Panc1 (cell line): Measurements from ENCODE around the gene GULP1. TPM values are rescaled to one million over a fixed set of nuclear protein-coding genes. Genes with fewer than 3 reads are reported as not detected.

ENCODE experiments used
- ATAC-seq: fragments of 200-7000 bp; cut with Tn5 transposase; 2 replicates; pipeline ENCODE4 v1.9.1; 2020; ENCODE audit warnings: mild to moderate bottlenecking, moderate library complexity
- BruUV-seq: library from RNA; stranded (reverse); fragments of 400-500 nt; replicated peaks from 2 replicates; lab custom pipeline; 2021; lab: Mats Ljungman, UMichigan
- CTCF ChIA-PET: fragments of 300-600 bp; sonication (Branson Sonifier 250); formaldehyde crosslinking; loops from one replicate; lab custom pipeline; 2022; ENCODE audit warnings: antibody characterized with exemption; lab: Charles Lee
- POLR2A ChIA-PET: fragments of 300-600 bp; sonication (Branson Sonifier 250); formaldehyde crosslinking; loops from one replicate; lab custom pipeline; 2022; ENCODE audit warnings: antibody characterized with exemption; lab: Charles Lee
- DNase-seq: peaks from one replicate; pipeline ENCODE4 v3.0.0-alpha.2; 2010; ENCODE audit warnings: low read depth, low spot score
- H3K27ac ChIP-seq: 2 replicates; pipeline ENCODE4 v1.5.1; 2011; ENCODE audit warnings: mild to moderate bottlenecking, low read length, inconsistent platforms
- H3K27me3 ChIP-seq: fragments of 200-500 bp; sonication (Bioruptor generic); 2 replicates; pipeline ENCODE4 v1.6.0; 2014; ENCODE audit warnings: low read length, inconsistent platforms; ENCODE audit not compliant: control insufficient read depth, insufficient read depth
- H3K36me3 ChIP-seq: fragments of 200-500 bp; sonication (Bioruptor generic); 2 replicates; pipeline ENCODE4 v1.5.1; 2014; ENCODE audit warnings: inconsistent platforms, mild to moderate bottlenecking, low read length, moderate library complexity; ENCODE audit not compliant: control insufficient read depth, insufficient read depth
- H3K4me1 ChIP-seq: 2 replicates; pipeline ENCODE4 v1.5.1; 2011; ENCODE audit warnings: inconsistent platforms, mild to moderate bottlenecking, low read length, moderate library complexity; ENCODE audit not compliant: control insufficient read depth, insufficient read depth
- H3K4me3 ChIP-seq, 2 experiments: 2 replicates each; pipeline ENCODE4 v1.5.1; 2011 to 2012; ENCODE audit warnings: low read depth in 2 of 2, low read length in 2 of 2, mild to moderate bottlenecking in 2 of 2, inconsistent platforms in 1 of 2, moderate library complexity in 1 of 2
- H3K9me3 ChIP-seq: fragments of 200-500 bp; sonication (Bioruptor generic); 2 replicates; pipeline ENCODE4 v1.5.1; 2014; ENCODE audit warnings: low read depth, mild to moderate bottlenecking, inconsistent platforms, low read length, moderate library complexity; ENCODE audit not compliant: control insufficient read depth, insufficient read depth
- POLR2AphosphoS5 ChIP-seq: IDR thresholded peaks from 2 replicates; pipeline ENCODE4 v1.6.1; 2012; ENCODE audit warnings: mild to moderate bottlenecking, low read depth, low read length, moderate library complexity
- SIN3A ChIP-seq: IDR thresholded peaks from 2 replicates; pipeline ENCODE4 v1.6.1; 2012; ENCODE audit warnings: low read depth, mild to moderate bottlenecking, low read length, moderate library complexity, borderline replicate concordance; ENCODE audit not compliant: insufficient read depth
- TCF7L2 ChIP-seq: IDR thresholded peaks from 2 replicates; pipeline ENCODE4 v1.6.1; 2011; ENCODE audit warnings: mild to moderate bottlenecking, low read depth, low read length, inconsistent platforms
- in situ Hi-C: cut with HindIII; loops from 2 replicates; pipeline ENCODE4 v1.10.0; 2016; ENCODE audit warnings: low sequenced_read_pairs, low pct_unique_long_range_greater_than_20kb
- intact Hi-C: fragments of 100-400 bp; cut with micrococcal nuclease; formaldehyde crosslinking; loops from one replicate; pipeline ENCODE4 v1.10.0; 2022; ENCODE audit not compliant: unreplicated experiment
- total RNA-seq: library from RNA; stranded (reverse); gene quantifications from one replicate; pipeline ENCODE4 v1.2.1, GENCODE V29; 2021; ENCODE audit not compliant: unreplicated experiment
- TF ChIP-seq, protein P1 (sequence below): fragments of 450-650 bp; IDR thresholded peaks from 2 replicates; pipeline ENCODE4 v1.5.1; 2017; ENCODE audit warnings: mild to moderate bottlenecking
- TF ChIP-seq, protein P2 (sequence below), 2 experiments: IDR thresholded peaks; 2 replicates each; pipeline ENCODE4 v1.6.1; 2011 to 2012; ENCODE audit warnings: low read depth in 2 of 2, control low read depth in 1 of 2, low read length in 1 of 2, mild to moderate bottlenecking in 1 of 2, moderate library complexity in 1 of 2; ENCODE audit not compliant: insufficient read depth in 1 of 2

The GULP1 gene
- total RNA-seq, 1 experiment from 2014 or later, result 51.5 TPM

DNA sequence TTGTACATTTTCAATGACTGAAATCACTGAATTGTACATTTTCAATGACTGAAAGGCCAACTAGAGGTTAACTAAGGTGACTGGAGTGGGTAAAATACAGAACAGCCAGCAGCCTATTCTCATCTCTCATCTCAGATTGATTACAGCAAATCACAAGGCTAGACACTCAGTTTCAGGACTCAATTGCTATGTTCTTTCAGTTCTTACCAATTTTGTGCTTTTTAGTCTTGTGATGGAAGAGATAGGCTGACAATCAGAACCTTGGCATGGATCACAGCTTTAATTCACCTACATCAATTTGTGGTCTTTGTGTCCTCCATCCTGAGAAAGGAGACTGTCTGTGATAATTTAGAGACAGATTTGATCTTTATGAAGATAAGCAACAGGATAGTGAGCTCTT, 124.7 kb downstream of the GULP1 start:
- TF ChIP-seq, protein P1, sequence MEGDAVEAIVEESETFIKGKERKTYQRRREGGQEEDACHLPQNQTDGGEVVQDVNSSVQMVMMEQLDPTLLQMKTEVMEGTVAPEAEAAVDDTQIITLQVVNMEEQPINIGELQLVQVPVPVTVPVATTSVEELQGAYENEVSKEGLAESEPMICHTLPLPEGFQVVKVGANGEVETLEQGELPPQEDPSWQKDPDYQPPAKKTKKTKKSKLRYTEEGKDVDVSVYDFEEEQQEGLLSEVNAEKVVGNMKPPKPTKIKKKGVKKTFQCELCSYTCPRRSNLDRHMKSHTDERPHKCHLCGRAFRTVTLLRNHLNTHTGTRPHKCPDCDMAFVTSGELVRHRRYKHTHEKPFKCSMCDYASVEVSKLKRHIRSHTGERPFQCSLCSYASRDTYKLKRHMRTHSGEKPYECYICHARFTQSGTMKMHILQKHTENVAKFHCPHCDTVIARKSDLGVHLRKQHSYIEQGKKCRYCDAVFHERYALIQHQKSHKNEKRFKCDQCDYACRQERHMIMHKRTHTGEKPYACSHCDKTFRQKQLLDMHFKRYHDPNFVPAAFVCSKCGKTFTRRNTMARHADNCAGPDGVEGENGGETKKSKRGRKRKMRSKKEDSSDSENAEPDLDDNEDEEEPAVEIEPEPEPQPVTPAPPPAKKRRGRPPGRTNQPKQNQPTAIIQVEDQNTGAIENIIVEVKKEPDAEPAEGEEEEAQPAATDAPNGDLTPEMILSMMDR, result no peak
- TF ChIP-seq SIN3A, result no peak
- no peak for TF ChIP-seq POLR2AphosphoS5
- TF ChIP-seq TCF7L2, result no peak
- TF ChIP-seq, protein P2, sequence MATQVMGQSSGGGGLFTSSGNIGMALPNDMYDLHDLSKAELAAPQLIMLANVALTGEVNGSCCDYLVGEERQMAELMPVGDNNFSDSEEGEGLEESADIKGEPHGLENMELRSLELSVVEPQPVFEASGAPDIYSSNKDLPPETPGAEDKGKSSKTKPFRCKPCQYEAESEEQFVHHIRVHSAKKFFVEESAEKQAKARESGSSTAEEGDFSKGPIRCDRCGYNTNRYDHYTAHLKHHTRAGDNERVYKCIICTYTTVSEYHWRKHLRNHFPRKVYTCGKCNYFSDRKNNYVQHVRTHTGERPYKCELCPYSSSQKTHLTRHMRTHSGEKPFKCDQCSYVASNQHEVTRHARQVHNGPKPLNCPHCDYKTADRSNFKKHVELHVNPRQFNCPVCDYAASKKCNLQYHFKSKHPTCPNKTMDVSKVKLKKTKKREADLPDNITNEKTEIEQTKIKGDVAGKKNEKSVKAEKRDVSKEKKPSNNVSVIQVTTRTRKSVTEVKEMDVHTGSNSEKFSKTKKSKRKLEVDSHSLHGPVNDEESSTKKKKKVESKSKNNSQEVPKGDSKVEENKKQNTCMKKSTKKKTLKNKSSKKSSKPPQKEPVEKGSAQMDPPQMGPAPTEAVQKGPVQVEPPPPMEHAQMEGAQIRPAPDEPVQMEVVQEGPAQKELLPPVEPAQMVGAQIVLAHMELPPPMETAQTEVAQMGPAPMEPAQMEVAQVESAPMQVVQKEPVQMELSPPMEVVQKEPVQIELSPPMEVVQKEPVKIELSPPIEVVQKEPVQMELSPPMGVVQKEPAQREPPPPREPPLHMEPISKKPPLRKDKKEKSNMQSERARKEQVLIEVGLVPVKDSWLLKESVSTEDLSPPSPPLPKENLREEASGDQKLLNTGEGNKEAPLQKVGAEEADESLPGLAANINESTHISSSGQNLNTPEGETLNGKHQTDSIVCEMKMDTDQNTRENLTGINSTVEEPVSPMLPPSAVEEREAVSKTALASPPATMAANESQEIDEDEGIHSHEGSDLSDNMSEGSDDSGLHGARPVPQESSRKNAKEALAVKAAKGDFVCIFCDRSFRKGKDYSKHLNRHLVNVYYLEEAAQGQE (IDR thresholded peaks at IDR 0.05; ENCODE audit: insufficient read depth in 1 of 2, low read depth in 2 of 2, low read length in 1 of 2), result no peak
- intact Hi-C loops (no loop called here), in situ Hi-C loops (no loop called here)
- Histone ChIP-seq H3K36me3 (no peaks in the 10 kb centered on the region), H3K9me3 (no peaks in the 10 kb centered on the region), H3K4me1 (no peaks in the 10 kb centered on the region), H3K27me3 (no peaks in the 10 kb centered on the region), H3K27ac (0 out of 2 replicates have a peak overlapping the region, but pooled peaks have one; percentile 40), H3K4me3 (no peak overlapping the region)
- no peak for DNase-seq
- ChIA-PET POLR2A (no interaction called here), CTCF (no interaction called here)
- no TSS peak for BruUV-seq
- ATAC-seq, result no peak

DNA sequence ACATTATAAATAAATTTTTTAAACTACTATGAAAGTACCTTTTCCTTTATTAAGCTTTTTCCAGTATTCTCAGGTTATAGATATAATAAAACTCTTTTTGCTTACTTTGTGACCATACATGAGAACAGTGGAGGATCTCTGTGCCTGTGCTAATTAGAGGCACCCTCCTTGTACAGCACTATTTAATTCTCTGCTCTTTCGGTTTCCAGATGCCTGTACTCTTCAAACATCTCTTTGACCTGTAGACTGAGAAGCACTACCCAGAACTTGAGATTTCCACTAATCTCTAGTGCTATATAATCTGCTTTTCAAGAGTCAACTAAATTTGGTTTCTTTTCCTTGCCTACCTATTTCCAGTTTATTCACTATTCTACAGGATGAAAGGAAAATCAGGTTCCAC, 131.1 kb downstream of the GULP1 start:
- in situ Hi-C loops, result no loop called here
- H3K9me3 ChIP-seq, result peaks cover 4% of the 10 kb centered on the region; the same call in 1 of the 2 replicates
- intact Hi-C loops, result no loop called here
- no peak for ATAC-seq
- ChIA-PET POLR2A (interaction anchor here (0.7 kb wide), 1 partner anchor 9 kb away, joined by 4 read pairs; no protein-coding TSS in a partner anchor), CTCF (no interaction called here)
- H3K4me3 ChIP-seq, result no peak overlapping the region
- TF ChIP-seq POLR2AphosphoS5, result no peak
- TF ChIP-seq, protein P1, result no peak
- TF ChIP-seq SIN3A, result no peak
- TF ChIP-seq TCF7L2, result no peak
- TF ChIP-seq, protein P2 (IDR thresholded peaks at IDR 0.05; ENCODE audit: insufficient read depth in 1 of 2, low read depth in 2 of 2, low read length in 1 of 2), result no peak
- H3K27ac ChIP-seq, result no peak overlapping the region
- DNase-seq, result no peak
- H3K4me1 ChIP-seq, result no peaks in the 10 kb centered on the region
- no TSS peak for BruUV-seq
- no peaks in the 10 kb centered on the region for H3K27me3 ChIP-seq
- H3K36me3 ChIP-seq, result no peaks in the 10 kb centered on the region
